Keratinocyte (primary cell): Measurements from ENCODE around the gene TAF4. TPM values are rescaled to one million over a fixed set of nuclear protein-coding genes. Genes with fewer than 3 reads are reported as not detected.

Source experiments
- DNase-seq: peaks from one replicate; pipeline ENCODE4 v3.0.0-alpha.2; 2011; ENCODE audit warnings: low read depth, missing footprints, low spot score
- FAIRE-seq: peaks from 2 replicates; lab custom pipeline; 2011; peaks lifted over from hg19 to GRCh38; lab: Jason Lieb, UNC
- H2AFZ ChIP-seq: 2 replicates; pipeline ENCODE4 v1.6.0; 2012; ENCODE audit warnings: low read length, control low read depth, inconsistent platforms; ENCODE audit not compliant: control insufficient read depth
- H3K27ac ChIP-seq: 2 replicates; pipeline ENCODE4 v1.5.1; 2011; ENCODE audit warnings: low read length; ENCODE audit not compliant: control insufficient read depth, insufficient read depth
- H3K27me3 ChIP-seq: 3 replicates; pipeline ENCODE4 v1.6.0; 2011; ENCODE audit warnings: low read length; ENCODE audit not compliant: control insufficient read depth, insufficient read depth; ENCODE audit errors: extremely low read depth
- H3K36me3 ChIP-seq, 2 experiments: 2 replicates in 1 of 2; 3 replicates in 1 of 2; pipeline ENCODE4 v1.5.1; 2011; ENCODE audit warnings: low read length in 2 of 2, mild to moderate bottlenecking in 1 of 2; ENCODE audit not compliant: control insufficient read depth in 2 of 2, insufficient read depth in 2 of 2; ENCODE audit errors: extremely low read depth in 1 of 2
- H3K4me1 ChIP-seq: 3 replicates; pipeline ENCODE4 v1.5.1; 2011; ENCODE audit warnings: low read length; ENCODE audit not compliant: control insufficient read depth, insufficient read depth; ENCODE audit errors: extremely low read depth
- H3K4me2 ChIP-seq: 3 replicates; pipeline ENCODE4 v1.6.0; 2011; ENCODE audit warnings: low read depth, low read length; ENCODE audit not compliant: control insufficient read depth, insufficient read depth; ENCODE audit errors: extremely low read depth
- H3K4me3 ChIP-seq, 3 experiments: fragments of 200-600 bp in 1 of 3; sonication (generic) in 1 of 3; 2 replicates in 2 of 3; 3 replicates in 1 of 3; pipeline ENCODE4 v1.5.1; 2011 to 2016; ENCODE audit warnings: low read length in 3 of 3, mild to moderate bottlenecking in 3 of 3, control low read depth in 2 of 3, inconsistent platforms in 1 of 3, low read depth in 1 of 3, mixed read lengths in 1 of 3, mixed run types in 1 of 3, moderate library complexity in 1 of 3; ENCODE audit not compliant: control insufficient read depth in 2 of 3, insufficient read depth in 2 of 3; ENCODE audit errors: extremely low read depth in 1 of 3
- H3K79me2 ChIP-seq: 2 replicates; pipeline ENCODE4 v1.6.0; 2012; ENCODE audit warnings: low read length; ENCODE audit not compliant: control insufficient read depth, insufficient read depth
- H3K9ac ChIP-seq: 3 replicates; pipeline ENCODE4 v1.6.0; 2011; ENCODE audit warnings: low read length; ENCODE audit not compliant: control insufficient read depth, insufficient read depth; ENCODE audit errors: extremely low read depth
- H3K9me1 ChIP-seq: 3 replicates; pipeline ENCODE4 v1.6.0; 2011; ENCODE audit warnings: low read length; ENCODE audit not compliant: control insufficient read depth, insufficient read depth; ENCODE audit errors: extremely low read depth
- H3K9me3 ChIP-seq: 2 replicates; pipeline ENCODE4 v1.5.1; 2012; ENCODE audit warnings: low read depth, low read length; ENCODE audit not compliant: control insufficient read depth
- H4K20me1 ChIP-seq: 3 replicates; pipeline ENCODE4 v1.6.0; 2011; ENCODE audit warnings: low read length; ENCODE audit not compliant: control insufficient read depth, insufficient read depth; ENCODE audit errors: extremely low read depth
- EZH2 ChIP-seq: IDR thresholded peaks from one replicate; pipeline ENCODE4 v1.6.1; 2012; ENCODE audit warnings: inconsistent platforms, mild to moderate bottlenecking, low read length, moderate library complexity
- dilution Hi-C: fragments of 300-500 bp; cut with MboI; formaldehyde crosslinking; loops from one replicate; pipeline ENCODE4 v1.7.0; 2020; ENCODE audit warnings: low sequenced_read_pairs; ENCODE audit not compliant: extremely low pct_ligation_motif_present
- polyA plus RNA-seq, 5 experiments: library from polyadenylated mRNA; depleted of rRNA in 3 of 5; stranded (reverse) in 3 of 5; stranded (forward) in 1 of 5; unstranded in 1 of 5; fragments of >200 nt; gene quantifications; 1 replicate in 1 of 5; 2 replicates in 3 of 5; 3 replicates in 1 of 5; pipeline versions ENCODE4 v1.2.1 to v1.2.3, GENCODE V29; 2011 to 2012; ENCODE audit warnings: missing spikeins in 2 of 5, low read depth in 1 of 5, low replicate concordance in 1 of 5
- TF ChIP-seq, protein P1 (sequence below), 3 experiments: IDR thresholded peaks in 1 of 3; conservative IDR thresholded peaks in 1 of 3; optimal IDR thresholded peaks in 1 of 3; 2 replicates in 2 of 3; 3 replicates in 1 of 3; pipeline versions ENCODE3 to v1.5.1; 2011; ENCODE audit warnings: low read length in 3 of 3, mild to moderate bottlenecking in 3 of 3, moderate library complexity in 2 of 3, control low read depth in 1 of 3, inconsistent platforms in 1 of 3; ENCODE audit not compliant: insufficient read depth in 2 of 3; ENCODE audit errors: extremely low read depth in 1 of 3

TAF4 gene
- polyA plus RNA-seq, 1 donor (not counting 4 experiments of a cell fraction or from before 2014, with no cell fraction given) = 3.3 TPM

DNA sequence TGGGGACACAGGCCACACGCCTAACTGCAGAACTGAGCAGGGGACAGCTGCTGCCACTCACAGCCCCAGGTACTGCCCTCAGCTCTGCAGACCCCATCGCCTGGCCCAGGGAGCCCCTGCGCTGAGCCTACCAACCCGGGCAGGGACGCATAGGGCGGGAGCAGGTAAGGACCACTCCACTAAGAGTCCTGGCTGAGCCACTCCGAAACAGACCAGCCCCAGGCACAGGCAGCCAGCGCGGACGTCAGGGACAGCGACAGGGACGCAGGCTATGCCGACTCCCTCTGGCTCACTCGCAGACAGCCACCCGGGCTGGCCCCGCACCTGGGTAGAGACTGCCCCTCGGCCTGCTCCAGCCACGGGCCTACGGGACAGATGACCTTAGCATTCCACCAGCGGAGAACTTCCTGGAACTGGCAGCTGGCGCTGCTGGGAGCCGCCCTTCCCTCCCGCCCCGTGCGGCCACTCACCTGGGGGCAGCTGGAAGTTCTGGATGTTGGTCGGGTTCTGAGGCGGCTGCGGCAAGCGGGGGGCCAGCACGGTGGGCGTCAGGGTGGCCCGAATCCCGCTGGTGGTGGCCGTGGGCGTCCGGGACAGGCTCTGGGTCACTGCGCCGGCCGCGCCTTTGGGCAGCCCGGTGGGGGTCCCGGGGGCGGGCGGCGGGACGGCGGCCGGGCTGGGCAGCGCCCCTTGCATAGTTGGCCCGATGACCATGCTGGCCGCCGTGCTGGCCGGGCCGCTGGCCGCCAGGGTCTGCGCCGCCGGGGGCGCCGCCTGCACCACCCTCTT lies 1.5 kb downstream of the TAF4 start:
- H4K20me1 ChIP-seq = no peaks in the 10 kb centered on the region
- H3K79me2 ChIP-seq = peaks cover 40% of the 10 kb centered on the region
- H3K9me1 ChIP-seq = no peaks in the 10 kb centered on the region
- DNase-seq (no peak), FAIRE-seq (no peak)
- dilution Hi-C loops = no loop called here
- no peaks in the 10 kb centered on the region for H3K27me3 ChIP-seq
- H3K9me3 ChIP-seq = no peaks in the 10 kb centered on the region
- H3K9ac ChIP-seq = no peak overlapping the region
- H3K27ac ChIP-seq = no peak overlapping the region
- H3K4me1 ChIP-seq = peaks cover 13% of the 10 kb centered on the region
- H3K36me3 ChIP-seq = peaks cover 0 to 4% of the 10 kb centered on the region in 2 experiments
- no peak for TF ChIP-seq EZH2
- TF ChIP-seq, protein P1, sequence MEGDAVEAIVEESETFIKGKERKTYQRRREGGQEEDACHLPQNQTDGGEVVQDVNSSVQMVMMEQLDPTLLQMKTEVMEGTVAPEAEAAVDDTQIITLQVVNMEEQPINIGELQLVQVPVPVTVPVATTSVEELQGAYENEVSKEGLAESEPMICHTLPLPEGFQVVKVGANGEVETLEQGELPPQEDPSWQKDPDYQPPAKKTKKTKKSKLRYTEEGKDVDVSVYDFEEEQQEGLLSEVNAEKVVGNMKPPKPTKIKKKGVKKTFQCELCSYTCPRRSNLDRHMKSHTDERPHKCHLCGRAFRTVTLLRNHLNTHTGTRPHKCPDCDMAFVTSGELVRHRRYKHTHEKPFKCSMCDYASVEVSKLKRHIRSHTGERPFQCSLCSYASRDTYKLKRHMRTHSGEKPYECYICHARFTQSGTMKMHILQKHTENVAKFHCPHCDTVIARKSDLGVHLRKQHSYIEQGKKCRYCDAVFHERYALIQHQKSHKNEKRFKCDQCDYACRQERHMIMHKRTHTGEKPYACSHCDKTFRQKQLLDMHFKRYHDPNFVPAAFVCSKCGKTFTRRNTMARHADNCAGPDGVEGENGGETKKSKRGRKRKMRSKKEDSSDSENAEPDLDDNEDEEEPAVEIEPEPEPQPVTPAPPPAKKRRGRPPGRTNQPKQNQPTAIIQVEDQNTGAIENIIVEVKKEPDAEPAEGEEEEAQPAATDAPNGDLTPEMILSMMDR (optimal IDR thresholded peaks at IDR 0.05 in 1 of 3, IDR thresholded peaks at IDR 0.05 in 1 of 3, conservative IDR thresholded peaks at IDR 0.05 in 1 of 3; ENCODE audit: extremely low read depth in 1 of 3, insufficient read depth in 2 of 3, low read length in 3 of 3) = no peak
- peak overlapping the region; percentile 57 for H3K4me2 ChIP-seq
- peak overlapping the region; percentile 16 to 50 (median 17) for H3K4me3 ChIP-seq
- no peak overlapping the region for H2AFZ ChIP-seq

DNA sequence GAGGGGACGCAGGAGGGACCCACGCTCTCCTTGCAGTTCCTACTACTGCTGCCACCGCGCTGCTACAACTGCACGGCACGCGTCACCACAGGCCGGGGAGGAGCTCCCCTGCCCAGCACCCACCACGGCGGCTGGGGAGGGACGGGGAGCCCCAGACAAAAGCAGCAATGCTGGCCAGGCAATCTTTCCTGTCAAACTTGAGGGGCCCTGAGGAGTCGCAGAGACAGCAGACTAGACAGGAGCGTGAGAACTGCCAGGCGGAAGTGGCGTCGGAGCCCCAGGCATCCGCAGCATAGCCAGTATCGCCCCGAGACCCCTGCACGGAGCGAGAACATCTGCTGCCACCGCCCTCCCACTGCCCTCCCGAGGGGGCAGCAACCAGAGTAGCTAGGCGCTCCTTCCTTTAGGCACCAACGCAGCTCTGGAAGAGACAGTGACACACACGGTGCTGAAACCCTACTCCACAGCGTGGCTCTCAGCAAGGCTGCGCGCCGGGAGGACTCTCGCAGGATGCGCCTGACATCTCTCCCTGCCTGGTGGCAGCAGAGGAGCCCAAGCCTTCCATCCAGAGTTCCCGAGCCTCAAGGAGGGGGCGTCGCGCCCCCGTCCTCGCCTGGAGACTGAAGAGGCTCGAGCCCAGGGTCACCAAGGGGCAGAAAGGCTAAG lies 2.2 kb downstream of the TAF4 start:
- H3K9me3 ChIP-seq = no peaks in the 10 kb centered on the region
- H3K4me1 ChIP-seq = peaks cover 13% of the 10 kb centered on the region
- DNase-seq (no peak), FAIRE-seq (no peak)
- H4K20me1 ChIP-seq = no peaks in the 10 kb centered on the region
- H3K9me1 ChIP-seq = no peaks in the 10 kb centered on the region
- H2AFZ ChIP-seq = no peak overlapping the region
- dilution Hi-C loops = no loop called here
- H3K79me2 ChIP-seq = peaks cover 44% of the 10 kb centered on the region
- H3K9ac ChIP-seq = no peak overlapping the region
- TF ChIP-seq EZH2 = no peak
- TF ChIP-seq, protein P1 (optimal IDR thresholded peaks at IDR 0.05 in 1 of 3, IDR thresholded peaks at IDR 0.05 in 1 of 3, conservative IDR thresholded peaks at IDR 0.05 in 1 of 3; ENCODE audit: extremely low read depth in 1 of 3, insufficient read depth in 2 of 3, low read length in 3 of 3) = no peak
- H3K27me3 ChIP-seq = no peaks in the 10 kb centered on the region
- H3K36me3 ChIP-seq = peaks cover 0 to 4% of the 10 kb centered on the region in 2 experiments
- H3K4me2 ChIP-seq = peak overlapping the region; percentile 57
- peak overlapping the region in 1 of 3 experiments; percentile 50 for H3K4me3 ChIP-seq
- no peak overlapping the region for H3K27ac ChIP-seq
